Measurements from ENCODE around the gene ACTG2.
"Not testable (repeated sequence)": the region's sequence is repeated elsewhere in the genome, so short reads cannot be mapped to it uniquely, and the experiment has no call there.

Gene ACTG2

DNA sequence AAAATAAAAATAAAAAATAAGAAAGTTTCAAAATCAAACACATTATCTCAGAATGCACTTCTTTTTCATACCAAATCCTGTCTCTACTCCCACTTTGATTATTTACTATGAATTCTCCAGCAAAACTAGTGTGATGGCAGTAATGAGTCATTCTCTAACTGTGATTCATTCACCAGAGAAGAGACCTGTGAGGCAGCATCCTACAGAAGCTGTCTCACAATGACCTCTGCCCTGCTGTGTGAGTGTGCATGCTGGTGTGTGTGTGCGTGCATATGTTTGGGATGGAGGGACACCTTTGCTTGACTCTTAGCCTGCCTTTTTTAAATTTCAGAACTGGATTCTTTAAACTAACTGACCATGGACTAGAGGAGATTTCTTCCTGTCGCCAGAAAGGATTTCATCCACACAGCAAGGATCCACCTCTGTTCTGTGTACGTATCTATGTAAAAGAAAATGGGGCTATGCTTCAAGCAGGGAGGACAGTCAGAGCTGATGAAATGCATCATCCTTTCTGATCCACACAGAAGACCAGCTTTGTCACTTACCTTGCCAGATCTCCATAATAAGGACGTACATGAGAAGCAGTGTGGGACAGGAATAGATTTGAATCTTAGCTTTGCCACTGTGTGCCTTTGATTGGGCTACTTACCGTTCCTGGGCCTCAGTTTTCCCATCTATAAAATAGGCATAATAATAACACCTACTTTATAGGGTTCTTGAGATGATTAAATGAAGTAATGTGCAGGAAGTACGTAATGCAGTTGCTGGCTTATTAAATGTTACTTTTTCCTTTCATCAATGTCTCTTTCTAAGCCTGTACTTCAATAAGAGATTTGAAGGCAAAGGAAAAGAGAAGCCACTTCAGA is 32.9 kb upstream of the ACTG2 start:
- TF ChIP-seq, protein P1, sequence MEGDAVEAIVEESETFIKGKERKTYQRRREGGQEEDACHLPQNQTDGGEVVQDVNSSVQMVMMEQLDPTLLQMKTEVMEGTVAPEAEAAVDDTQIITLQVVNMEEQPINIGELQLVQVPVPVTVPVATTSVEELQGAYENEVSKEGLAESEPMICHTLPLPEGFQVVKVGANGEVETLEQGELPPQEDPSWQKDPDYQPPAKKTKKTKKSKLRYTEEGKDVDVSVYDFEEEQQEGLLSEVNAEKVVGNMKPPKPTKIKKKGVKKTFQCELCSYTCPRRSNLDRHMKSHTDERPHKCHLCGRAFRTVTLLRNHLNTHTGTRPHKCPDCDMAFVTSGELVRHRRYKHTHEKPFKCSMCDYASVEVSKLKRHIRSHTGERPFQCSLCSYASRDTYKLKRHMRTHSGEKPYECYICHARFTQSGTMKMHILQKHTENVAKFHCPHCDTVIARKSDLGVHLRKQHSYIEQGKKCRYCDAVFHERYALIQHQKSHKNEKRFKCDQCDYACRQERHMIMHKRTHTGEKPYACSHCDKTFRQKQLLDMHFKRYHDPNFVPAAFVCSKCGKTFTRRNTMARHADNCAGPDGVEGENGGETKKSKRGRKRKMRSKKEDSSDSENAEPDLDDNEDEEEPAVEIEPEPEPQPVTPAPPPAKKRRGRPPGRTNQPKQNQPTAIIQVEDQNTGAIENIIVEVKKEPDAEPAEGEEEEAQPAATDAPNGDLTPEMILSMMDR (IDR thresholded peaks at IDR 0.05; ENCODE audit: borderline replicate concordance, insufficient read depth, low read depth, low read length): no peak
- H3K4me3 ChIP-seq (ENCODE audit: low read depth, low read length): no peak overlapping the region

DNA sequence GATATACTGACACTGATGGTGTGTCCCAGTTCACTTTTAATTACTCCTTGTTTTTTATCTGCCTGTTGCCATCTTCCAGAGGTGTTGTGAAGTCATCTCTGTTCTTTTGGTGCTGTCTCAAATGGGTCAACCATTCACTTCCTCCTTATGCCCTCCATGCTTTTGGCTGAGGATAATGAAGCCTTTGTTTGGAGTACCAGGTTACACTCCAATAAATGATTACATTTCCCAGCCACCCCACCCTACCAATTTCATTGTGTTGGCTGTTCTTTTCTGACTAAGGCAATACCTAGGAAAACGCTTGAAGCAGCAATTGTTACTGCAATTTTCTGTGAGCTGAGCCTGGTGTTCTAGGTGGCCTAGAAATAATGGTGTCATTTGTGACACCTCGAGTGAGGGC is 29.8 kb upstream of the ACTG2 start:
- TF ChIP-seq, protein P1 (IDR thresholded peaks at IDR 0.05; ENCODE audit: borderline replicate concordance, insufficient read depth, low read depth, low read length): no peak
- no peak overlapping the region for H3K4me3 ChIP-seq (ENCODE audit: low read depth, low read length)

DNA sequence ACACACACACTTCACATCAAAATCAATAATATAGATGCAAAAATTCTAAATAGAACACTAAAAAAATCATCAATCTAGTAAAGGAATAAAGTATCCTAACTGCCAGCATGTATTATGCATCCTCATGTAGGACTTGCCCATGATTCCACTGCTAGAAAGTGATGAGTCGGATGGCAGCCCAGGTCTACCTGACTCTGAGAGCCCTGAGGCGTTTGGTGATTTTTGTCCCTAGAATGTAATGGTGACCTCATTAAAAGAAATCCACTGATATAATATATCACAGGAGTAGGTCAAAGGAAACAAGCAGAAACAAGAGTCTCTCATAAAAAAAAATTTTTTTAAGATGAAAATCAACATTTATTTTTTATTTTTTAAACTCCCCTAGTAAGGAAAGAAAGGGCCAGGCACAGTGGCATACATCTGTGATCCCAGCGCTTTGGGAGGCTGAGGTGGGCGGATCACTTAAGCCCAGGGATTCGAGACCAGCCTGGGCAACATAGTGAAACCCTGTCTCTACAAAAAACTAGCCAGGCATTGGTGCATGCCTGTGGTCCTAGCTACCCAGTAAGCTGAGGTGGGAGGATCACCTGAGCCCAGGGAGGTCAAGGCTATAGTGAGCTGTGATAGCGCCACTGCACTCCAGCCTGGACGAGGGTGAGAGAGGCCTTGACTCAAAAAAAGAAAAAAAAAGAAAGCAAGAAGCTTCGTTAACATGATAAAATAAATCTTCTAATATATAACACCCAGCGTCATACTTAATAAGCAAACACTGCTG is 24.4 kb upstream of the ACTG2 start:
- H3K4me3 ChIP-seq (ENCODE audit: low read depth, low read length): no peak overlapping the region
- TF ChIP-seq, protein P1 (IDR thresholded peaks at IDR 0.05; ENCODE audit: borderline replicate concordance, insufficient read depth, low read depth, low read length): no peak

DNA sequence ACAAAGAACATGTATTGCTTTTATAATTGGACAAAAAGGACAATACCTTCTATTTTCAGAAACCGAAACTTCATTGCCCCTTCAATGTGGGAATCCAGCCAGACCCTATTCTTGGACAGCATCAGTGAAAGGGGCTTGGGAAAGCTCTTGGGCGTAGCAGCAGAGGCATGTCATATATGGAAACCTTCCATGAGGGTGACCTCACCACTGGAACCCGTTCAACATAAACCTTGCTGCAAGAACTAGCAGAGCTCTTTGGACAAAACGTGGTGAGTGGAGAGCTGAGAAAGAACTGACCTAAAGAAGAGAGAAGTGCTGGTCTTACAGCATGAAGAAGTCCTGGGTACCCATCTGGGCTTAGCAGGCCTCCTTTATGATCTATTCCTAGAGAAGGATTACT is 22.7 kb upstream of the ACTG2 start:
- no peak overlapping the region for H3K4me3 ChIP-seq (ENCODE audit: low read depth, low read length)
- TF ChIP-seq, protein P1 (IDR thresholded peaks at IDR 0.05; ENCODE audit: borderline replicate concordance, insufficient read depth, low read depth, low read length): no peak

DNA sequence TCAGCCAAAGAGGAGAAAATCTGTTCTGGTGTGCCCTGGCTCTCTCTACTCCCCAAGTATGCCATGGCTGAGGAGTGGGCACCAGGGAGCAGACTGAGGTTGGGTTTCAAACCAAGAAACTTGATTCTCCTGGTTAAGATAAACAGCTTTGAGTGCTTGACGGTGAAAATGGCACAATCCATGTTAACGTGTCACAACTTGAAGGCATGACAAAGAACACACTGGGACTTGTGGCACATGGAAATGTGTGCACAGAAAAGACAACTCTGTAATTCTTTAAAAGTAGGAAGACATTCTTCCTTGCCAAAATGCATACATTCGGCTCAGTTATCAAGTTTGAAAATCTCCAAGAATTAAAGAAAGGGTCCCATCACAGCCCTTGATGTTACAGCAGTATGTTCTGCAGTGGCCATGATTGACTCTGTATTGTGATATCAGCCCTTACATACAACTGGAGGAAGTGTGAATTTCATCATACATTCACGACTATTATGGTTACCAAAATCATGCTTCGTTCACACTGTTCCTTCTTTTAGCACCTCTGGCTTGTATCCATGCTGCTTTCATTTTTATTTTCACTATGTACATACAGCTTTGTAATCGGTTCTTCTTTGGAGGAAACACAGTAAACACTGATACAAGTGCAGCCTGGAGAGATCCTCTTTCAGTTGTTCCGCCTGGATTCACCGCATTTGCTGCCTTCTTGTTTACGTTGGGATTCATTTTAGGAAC is 15.6 kb upstream of the ACTG2 start:
- TF ChIP-seq, protein P1 (IDR thresholded peaks at IDR 0.05; ENCODE audit: borderline replicate concordance, insufficient read depth, low read depth, low read length): no peak
- H3K4me3 ChIP-seq (ENCODE audit: low read depth, low read length): no peak overlapping the region

DNA sequence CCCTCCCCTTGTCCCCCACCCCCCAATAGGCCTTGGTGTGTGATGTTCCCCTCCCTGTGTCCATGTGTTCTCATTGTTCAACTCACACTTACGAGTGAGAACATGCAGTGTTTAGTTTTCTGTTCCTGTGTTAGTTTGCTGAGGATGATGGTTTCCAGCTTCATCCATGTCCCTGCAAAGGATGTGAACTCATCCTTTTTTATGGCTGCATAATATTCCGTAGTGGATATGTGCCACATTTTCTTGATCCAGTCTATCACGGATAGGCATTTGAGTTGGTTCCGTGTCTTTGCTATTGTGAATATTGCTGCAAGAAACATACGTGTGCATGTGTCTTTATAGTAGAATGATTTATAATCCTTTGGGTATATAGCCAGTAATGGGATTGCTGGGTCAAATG is 14.8 kb upstream of the ACTG2 start:
- not testable (repeated sequence) for H3K4me3 ChIP-seq (ENCODE audit: low read depth, low read length)

DNA sequence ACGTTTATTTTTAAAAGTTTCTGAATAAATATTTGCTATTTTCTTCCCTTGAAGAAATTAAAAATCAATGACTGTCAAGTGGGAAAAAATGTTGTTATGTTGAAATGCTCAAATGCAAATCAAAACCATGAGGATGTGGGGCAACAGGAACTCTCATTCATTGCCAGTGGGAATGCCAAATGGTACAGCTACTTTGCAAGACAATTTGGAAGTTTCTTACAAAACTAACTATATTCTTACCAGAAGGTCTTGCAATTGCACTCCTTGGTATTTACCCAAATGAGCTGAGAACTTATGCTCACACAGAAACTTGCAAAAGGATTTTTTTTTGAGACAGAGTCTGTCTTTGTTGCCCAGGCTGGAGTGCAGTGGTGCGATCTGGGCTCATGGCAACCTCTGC is 7.4 kb upstream of the ACTG2 start:
- no peak overlapping the region for H3K4me3 ChIP-seq (ENCODE audit: low read depth, low read length)
- TF ChIP-seq, protein P1 (IDR thresholded peaks at IDR 0.05; ENCODE audit: borderline replicate concordance, insufficient read depth, low read depth, low read length): no peak

All from GM12875 (cell line).